ENCODE results near the gene TBR1.

TBR1 gene

DNA sequence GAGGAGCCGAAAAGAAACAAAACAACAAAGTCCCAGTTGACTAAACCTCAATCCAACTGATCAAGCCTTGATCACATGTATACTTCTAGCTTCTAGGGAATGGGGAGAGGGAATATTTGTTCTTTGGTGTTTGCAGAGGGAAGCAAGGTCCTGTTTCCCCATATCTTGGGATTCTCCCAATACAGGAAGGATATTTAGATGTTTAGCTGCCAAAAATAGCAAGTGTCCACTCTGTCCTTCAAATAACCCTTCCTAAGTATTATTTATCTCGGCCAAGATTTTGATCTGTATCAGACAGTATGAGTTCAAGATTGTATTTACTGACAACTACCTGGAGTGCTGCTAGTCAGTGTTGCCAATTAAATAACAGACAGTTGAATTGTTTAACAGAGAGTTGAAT, 55.5 kb downstream of the TBR1 start:
- no peak for DNase-seq (ENCODE audit: insufficient read length, low spot score)
- TF ChIP-seq, protein P1, sequence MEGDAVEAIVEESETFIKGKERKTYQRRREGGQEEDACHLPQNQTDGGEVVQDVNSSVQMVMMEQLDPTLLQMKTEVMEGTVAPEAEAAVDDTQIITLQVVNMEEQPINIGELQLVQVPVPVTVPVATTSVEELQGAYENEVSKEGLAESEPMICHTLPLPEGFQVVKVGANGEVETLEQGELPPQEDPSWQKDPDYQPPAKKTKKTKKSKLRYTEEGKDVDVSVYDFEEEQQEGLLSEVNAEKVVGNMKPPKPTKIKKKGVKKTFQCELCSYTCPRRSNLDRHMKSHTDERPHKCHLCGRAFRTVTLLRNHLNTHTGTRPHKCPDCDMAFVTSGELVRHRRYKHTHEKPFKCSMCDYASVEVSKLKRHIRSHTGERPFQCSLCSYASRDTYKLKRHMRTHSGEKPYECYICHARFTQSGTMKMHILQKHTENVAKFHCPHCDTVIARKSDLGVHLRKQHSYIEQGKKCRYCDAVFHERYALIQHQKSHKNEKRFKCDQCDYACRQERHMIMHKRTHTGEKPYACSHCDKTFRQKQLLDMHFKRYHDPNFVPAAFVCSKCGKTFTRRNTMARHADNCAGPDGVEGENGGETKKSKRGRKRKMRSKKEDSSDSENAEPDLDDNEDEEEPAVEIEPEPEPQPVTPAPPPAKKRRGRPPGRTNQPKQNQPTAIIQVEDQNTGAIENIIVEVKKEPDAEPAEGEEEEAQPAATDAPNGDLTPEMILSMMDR (IDR thresholded peaks at IDR 0.05; ENCODE audit: insufficient read depth, missing control alignments), result no peak

DNA sequence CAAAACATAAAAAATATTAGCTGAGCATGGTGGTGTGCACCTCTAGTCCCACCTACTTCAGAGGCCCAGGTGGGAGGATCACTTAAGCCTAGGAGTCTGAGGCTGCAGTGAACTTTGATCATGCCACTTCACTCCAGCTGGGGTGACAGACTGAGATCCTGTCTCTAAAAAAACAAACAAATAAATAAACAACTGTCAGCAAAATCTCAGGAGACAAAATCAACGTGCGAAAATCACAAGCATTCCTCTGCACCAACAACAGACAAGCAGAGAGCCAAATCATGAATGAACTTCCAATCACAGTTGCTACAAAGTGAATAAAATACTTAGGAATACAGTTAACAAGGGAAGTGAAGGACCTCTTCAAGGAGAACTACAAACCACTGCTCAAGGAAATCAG, 58.8 kb downstream of the TBR1 start:
- DNase-seq (ENCODE audit: insufficient read length, low spot score), result no peak
- FAIRE-seq, result no peak
- TF ChIP-seq, protein P1 (IDR thresholded peaks at IDR 0.05; ENCODE audit: insufficient read depth, missing control alignments), result no peak

More for the DNA sequence above, 55.5 kb downstream of the TBR1 start:
- no peak for FAIRE-seq

All from D721Med (cell line).